Measurements from ENCODE around the gene CXCL13.
"Not testable (repeated sequence)": the region's sequence is repeated elsewhere in the genome, so short reads cannot be mapped to it uniquely, and the experiment has no call there.

The CXCL13 gene

DNA sequence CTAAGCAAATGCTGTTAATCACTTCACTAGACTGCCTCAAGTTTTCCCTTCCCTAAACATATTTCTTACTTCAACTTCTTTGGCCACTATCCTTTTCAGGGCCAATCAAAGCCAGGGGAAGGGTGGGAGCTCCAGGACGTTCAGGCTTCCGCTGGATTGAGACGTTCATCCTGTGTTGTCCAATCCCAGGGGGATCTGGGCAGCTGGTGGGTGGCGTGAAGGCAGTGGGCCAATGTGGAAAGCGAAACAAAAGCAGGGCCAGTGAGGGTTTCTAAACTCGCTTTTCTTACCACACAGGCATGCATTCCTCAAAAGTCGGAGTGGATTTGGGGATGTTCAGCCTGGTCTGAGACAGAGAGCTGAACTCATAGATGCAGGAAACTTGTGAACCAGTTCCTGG is 7.6 kb downstream of the CXCL13 start:
- no peak for DNase-seq

- DNase-seq, result no peak
These were observed 9.5 kb downstream of the CXCL13 start for GRCh38 chr4:77615153-77615552.

- no peak for DNase-seq
These were observed 11.6 kb downstream of the CXCL13 start for GRCh38 chr4:77617203-77617602.

- DNase-seq, result peak; percentile 19
These were observed 13.0 kb downstream of the CXCL13 start for GRCh38 chr4:77618383-77619241.

DNA sequence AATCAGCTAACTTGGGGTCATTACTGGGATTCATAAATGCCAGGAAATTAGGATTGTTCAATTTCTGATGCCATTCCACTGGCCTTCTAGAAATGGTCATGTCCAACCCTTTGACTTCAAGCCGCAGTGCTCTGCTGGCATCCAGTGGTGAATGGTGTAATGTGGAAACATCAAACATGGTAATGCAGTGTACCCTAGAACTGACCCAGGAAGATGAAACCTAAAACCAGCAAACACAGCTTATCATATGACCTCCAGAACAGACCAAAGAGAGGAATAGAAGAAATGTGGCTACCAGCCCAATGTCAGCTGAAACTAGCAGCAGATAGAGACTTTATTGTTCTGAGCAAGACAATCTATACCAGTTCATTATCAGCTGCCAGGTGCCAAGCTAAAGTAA is 13.8 kb downstream of the CXCL13 start:
- no peak for DNase-seq

GRCh38 chr4:77621254-77621653 is 15.6 kb downstream of the CXCL13 start:
- DNase-seq, result no peak

DNA sequence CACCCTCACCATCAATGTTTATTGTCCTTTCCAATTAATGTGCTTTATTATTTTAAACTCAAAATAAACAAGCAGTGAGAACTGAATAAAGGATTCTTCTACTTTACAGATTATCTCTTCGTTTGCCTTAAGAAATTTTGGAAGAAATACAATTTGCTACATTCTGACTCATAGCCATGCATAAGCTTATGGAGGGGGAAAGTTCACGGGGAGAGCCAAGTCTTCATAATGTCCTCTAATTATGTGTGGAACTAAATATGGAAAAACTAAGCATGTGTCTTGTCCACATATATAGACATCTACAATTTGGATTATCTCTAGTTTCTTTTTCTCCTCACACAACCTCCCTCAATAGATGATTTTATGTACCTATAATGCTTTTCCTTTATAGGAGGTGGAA is 17.5 kb downstream of the CXCL13 start:
- no peak for DNase-seq

- no peak for DNase-seq
These were observed 18.6 kb downstream of the CXCL13 start for GRCh38 chr4:77624213-77624612.

DNA sequence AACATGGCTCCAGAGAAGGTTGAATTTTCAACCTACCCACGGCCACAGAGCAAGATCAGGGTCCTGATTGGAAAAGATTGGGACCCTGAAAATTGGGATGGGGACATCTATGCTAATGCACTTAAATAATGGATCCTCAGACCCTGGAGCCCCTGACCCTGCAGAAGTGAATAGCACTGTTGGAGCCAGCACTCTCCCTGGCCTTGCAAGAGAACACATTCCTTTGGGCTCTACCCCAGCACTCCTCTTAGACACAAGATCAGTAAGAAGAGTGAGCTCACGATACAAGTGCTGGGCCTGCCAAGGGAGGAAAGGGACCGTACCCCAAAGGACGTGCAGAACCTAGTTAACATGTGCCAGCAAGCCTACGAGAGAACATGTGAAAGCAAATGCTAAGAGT is 19.9 kb downstream of the CXCL13 start:
- DNase-seq, result no peak

GRCh38 chr4:77629885-77630284 is 24.3 kb downstream of the CXCL13 start:
- DNase-seq, result no peak

GRCh38 chr4:77631276-77631675 is 25.7 kb downstream of the CXCL13 start:
- no peak for DNase-seq

- DNase-seq, result no peak
These were observed 28.6 kb downstream of the CXCL13 start for GRCh38 chr4:77634132-77634785.

DNA sequence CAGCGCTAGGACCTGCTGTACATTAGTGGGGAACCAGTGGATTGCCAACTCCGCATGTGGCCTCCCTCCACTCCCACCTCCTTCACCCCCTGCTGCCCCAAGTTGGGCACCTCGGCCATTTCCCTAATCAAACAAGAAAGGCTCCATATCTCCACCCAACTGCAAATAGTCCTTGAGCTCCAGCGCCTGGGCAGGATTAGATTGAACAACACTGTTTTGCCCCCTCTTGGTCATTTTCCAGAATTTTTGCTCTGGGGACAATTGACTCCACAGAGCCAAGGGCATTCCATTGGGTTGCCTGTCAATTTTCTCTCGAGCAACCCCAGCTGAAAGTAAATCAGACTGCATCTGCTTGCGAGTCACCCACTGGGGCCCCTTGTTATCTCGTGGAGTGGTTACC is 29.6 kb downstream of the CXCL13 start:
- DNase-seq, result no peak

GRCh38 chr4:77635876-77636275 is 30.3 kb downstream of the CXCL13 start:
- no peak for DNase-seq

DNA sequence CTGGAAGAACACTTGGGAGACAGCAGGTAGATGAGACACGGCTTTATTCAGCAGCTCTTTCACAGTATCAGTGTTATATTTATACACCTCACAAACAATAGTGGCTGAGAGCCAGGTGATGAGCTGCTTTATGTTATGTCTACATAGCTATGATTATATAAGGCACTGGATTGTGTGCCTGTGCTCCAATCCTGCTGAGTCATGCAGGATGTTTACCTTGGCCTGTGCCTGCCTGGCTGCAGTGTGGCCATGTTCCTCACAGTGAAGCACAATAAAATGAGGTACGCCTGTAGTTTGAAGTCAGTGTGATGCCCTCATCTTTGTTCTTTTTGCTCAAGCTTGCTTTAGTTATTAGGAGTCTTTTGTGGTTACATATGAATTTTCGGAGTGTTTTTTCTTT is 31.3 kb downstream of the CXCL13 start:
- no peak for DNase-seq

- DNase-seq, result not testable (repeated sequence)
These were observed 38.4 kb downstream of the CXCL13 start for GRCh38 chr4:77644069-77644468.

- no peak for DNase-seq
These were observed 45.2 kb downstream of the CXCL13 start for GRCh38 chr4:77650787-77651186.

- DNase-seq, result no peak
These were observed 46.2 kb downstream of the CXCL13 start for GRCh38 chr4:77651820-77652219.

- no peak for DNase-seq
These were observed 46.7 kb downstream of the CXCL13 start for GRCh38 chr4:77652237-77652897.

GRCh38 chr4:77653162-77653758 is 47.6 kb downstream of the CXCL13 start:
- DNase-seq, result no peak

- DNase-seq, result not testable (repeated sequence)
These were observed 54.7 kb downstream of the CXCL13 start for GRCh38 chr4:77660318-77660717.

Data from CD4-positive, alpha-beta T cell treated with Interferon gamma for 1 hour (primary cell).